NCI-H524 (cell line): ENCODE results near the gene TM9SF3.
"Not testable (repeated sequence)": the region's sequence is repeated elsewhere in the genome, so short reads cannot be mapped to it uniquely, and the experiment has no call there.

Experiments
- DNase-seq, 2 experiments: peaks; one replicate each; lab custom pipeline; 2025; lab: John Stamatoyannopoulos, UW

The TM9SF3 gene

GRCh38 chr10:96600337-96600736, 13.5 kb upstream of the TM9SF3 start:
- no peak for DNase-seq

- DNase-seq = no peak
Measured at GRCh38 chr10:96598846-96599245, 12.0 kb upstream of the TM9SF3 start.

- DNase-seq = no peak
Measured at GRCh38 chr10:96596422-96597407, 9.9 kb upstream of the TM9SF3 start.

GRCh38 chr10:96595741-96596140, 8.9 kb upstream of the TM9SF3 start:
- DNase-seq = no peak

- DNase-seq = no peak
Measured at GRCh38 chr10:96591946-96592345, 5.1 kb upstream of the TM9SF3 start.

GRCh38 chr10:96588616-96589419, 2.0 kb upstream of the TM9SF3 start:
- DNase-seq = no peak

GRCh38 chr10:96588060-96588554, 1.3 kb upstream of the TM9SF3 start:
- DNase-seq = no peak

- DNase-seq = peak; percentile 1 to 20
Measured at GRCh38 chr10:96587264-96588059, 650 bp upstream of the TM9SF3 start.

- peak in 1 of 2 experiments; percentile 16 for DNase-seq
Measured at GRCh38 chr10:96585736-96586418, 935 bp downstream of the TM9SF3 start.

- no peak for DNase-seq
Measured at GRCh38 chr10:96584474-96584873, 2.3 kb downstream of the TM9SF3 start.

GRCh38 chr10:96584035-96584434, 2.8 kb downstream of the TM9SF3 start:
- no peak for DNase-seq

- DNase-seq = no peak
Measured at GRCh38 chr10:96579133-96579532, 7.7 kb downstream of the TM9SF3 start.

GRCh38 chr10:96578633-96579032, 8.2 kb downstream of the TM9SF3 start:
- no peak for DNase-seq

- no peak for DNase-seq
Measured at GRCh38 chr10:96578022-96578421, 8.8 kb downstream of the TM9SF3 start.

- DNase-seq = no peak
Measured at GRCh38 chr10:96577069-96577468, 9.7 kb downstream of the TM9SF3 start.

GRCh38 chr10:96576277-96576980, 10.4 kb downstream of the TM9SF3 start:
- no peak for DNase-seq

- not testable (repeated sequence) for DNase-seq
Measured at GRCh38 chr10:96574564-96574963, 12.2 kb downstream of the TM9SF3 start.

GRCh38 chr10:96573036-96573435, 13.8 kb downstream of the TM9SF3 start:
- no peak for DNase-seq

GRCh38 chr10:96570983-96571964, 15.5 kb downstream of the TM9SF3 start:
- no peak for DNase-seq
